ENCODE measurements around the gene TNFAIP8L3.
"Not testable (repeated sequence)": the region's sequence is repeated elsewhere in the genome, so short reads cannot be mapped to it uniquely, and the experiment has no call there.

TNFAIP8L3 gene

GRCh38 chr15:51046799-51047449, 47.8 kb downstream of the TNFAIP8L3 start:
- no peak overlapping the region for H3K4me3 ChIP-seq (ENCODE audit: low read length)
- H3K4me1 ChIP-seq (ENCODE audit: insufficient read depth, low read length) = peaks cover 5% of the 10 kb centered on the region; the same call in 1 of the 2 replicates
- H3K9ac ChIP-seq (ENCODE audit: low read depth, low read length) = no peak overlapping the region; the same call in 1 of the 2 replicates
- H3K9me3 ChIP-seq (ENCODE audit: insufficient read depth, low read depth, low read length) = no peaks in the 10 kb centered on the region
- no peak overlapping the region for H3K27ac ChIP-seq (ENCODE audit: low read length)
- no peaks in the 10 kb centered on the region for H3K27me3 ChIP-seq (ENCODE audit: insufficient read depth, low read length)
- H3K36me3 ChIP-seq (ENCODE audit: insufficient read depth, low read depth, low read length) = no peaks in the 10 kb centered on the region

- Histone ChIP-seq H3K4me3 (ENCODE audit: low read length) (no peak overlapping the region), H3K27ac (ENCODE audit: low read length) (no peak overlapping the region), H3K27me3 (ENCODE audit: insufficient read depth, low read length) (no peaks in the 10 kb centered on the region), H3K4me1 (ENCODE audit: insufficient read depth, low read length) (peaks cover 5% of the 10 kb centered on the region; the same call in 1 of the 2 replicates), H3K9me3 (ENCODE audit: insufficient read depth, low read depth, low read length) (no peaks in the 10 kb centered on the region), H3K36me3 (ENCODE audit: insufficient read depth, low read depth, low read length) (no peaks in the 10 kb centered on the region), H3K9ac (ENCODE audit: low read depth, low read length) (no peak overlapping the region)
Observed at GRCh38 chr15:51046016-51046415, 48.7 kb downstream of the TNFAIP8L3 start.

DNA sequence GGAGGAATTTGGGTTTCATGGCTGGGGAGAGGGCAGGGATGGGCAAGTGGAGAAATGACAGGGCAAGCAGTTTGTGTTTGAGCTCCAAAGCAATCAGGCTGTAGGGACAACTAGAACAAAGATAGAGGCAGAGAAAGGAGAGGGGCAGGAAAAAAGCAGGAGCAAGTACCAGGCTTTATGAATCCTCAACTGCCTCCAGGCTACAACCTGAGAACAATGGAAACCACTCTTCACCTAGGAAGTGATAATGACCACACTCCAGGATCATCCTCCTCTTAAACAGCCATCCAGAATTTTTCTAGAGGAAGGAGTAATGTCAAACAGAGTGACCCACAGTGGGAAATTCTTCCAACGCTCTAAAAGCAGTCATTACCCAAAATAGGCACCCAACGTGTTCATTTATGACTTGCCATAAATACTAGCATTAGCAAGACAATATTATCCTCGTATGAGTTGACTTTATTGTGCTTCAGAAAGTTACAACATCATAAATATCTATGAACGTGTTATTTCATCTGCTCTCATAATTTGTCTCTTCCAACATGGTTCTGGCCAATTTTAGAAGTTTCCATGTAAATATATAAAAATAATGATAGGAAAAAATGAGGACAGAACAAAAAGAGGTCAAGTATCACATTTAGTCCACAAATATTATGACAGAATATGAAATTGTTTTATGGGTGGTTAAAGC, 50.5 kb downstream of the TNFAIP8L3 start:
- no peaks in the 10 kb centered on the region for H3K9me3 ChIP-seq (ENCODE audit: insufficient read depth, low read depth, low read length)
- H3K36me3 ChIP-seq (ENCODE audit: insufficient read depth, low read depth, low read length) = no peaks in the 10 kb centered on the region
- no peaks in the 10 kb centered on the region for H3K27me3 ChIP-seq (ENCODE audit: insufficient read depth, low read length)
- no peak overlapping the region for H3K9ac ChIP-seq (ENCODE audit: low read depth, low read length)
- H3K4me1 ChIP-seq (ENCODE audit: insufficient read depth, low read length) = peaks cover 5% of the 10 kb centered on the region; the same call in 1 of the 2 replicates
- no peak overlapping the region for H3K27ac ChIP-seq (ENCODE audit: low read length)
- H3K4me3 ChIP-seq (ENCODE audit: low read length) = no peak overlapping the region; the same call in 1 of the 2 replicates

GRCh38 chr15:51038974-51039319, 55.8 kb downstream of the TNFAIP8L3 start:
- H3K27ac ChIP-seq (ENCODE audit: low read length) = no peak overlapping the region
- H3K4me3 ChIP-seq (ENCODE audit: low read length) = no peak overlapping the region
- H3K36me3 ChIP-seq (ENCODE audit: insufficient read depth, low read depth, low read length) = no peaks in the 10 kb centered on the region
- H3K9me3 ChIP-seq (ENCODE audit: insufficient read depth, low read depth, low read length) = no peaks in the 10 kb centered on the region
- H3K9ac ChIP-seq (ENCODE audit: low read depth, low read length) = no peak overlapping the region
- no peaks in the 10 kb centered on the region for H3K27me3 ChIP-seq (ENCODE audit: insufficient read depth, low read length)
- peaks cover 3% of the 10 kb centered on the region; the same call in 1 of the 2 replicates for H3K4me1 ChIP-seq (ENCODE audit: insufficient read depth, low read length)

- no peak overlapping the region for H3K9ac ChIP-seq (ENCODE audit: low read depth, low read length)
- H3K4me1 ChIP-seq (ENCODE audit: insufficient read depth, low read length) = peaks cover 3% of the 10 kb centered on the region; the same call in 1 of the 2 replicates
- H3K36me3 ChIP-seq (ENCODE audit: insufficient read depth, low read depth, low read length) = no peaks in the 10 kb centered on the region
- no peaks in the 10 kb centered on the region for H3K27me3 ChIP-seq (ENCODE audit: insufficient read depth, low read length)
- H3K9me3 ChIP-seq (ENCODE audit: insufficient read depth, low read depth, low read length) = no peaks in the 10 kb centered on the region
- no peak overlapping the region for H3K27ac ChIP-seq (ENCODE audit: low read length)
- H3K4me3 ChIP-seq (ENCODE audit: low read length) = peak overlapping the region; percentile 50; the same call in 1 of the 2 replicates
Observed at GRCh38 chr15:51038162-51038973, 56.3 kb downstream of the TNFAIP8L3 start.

DNA sequence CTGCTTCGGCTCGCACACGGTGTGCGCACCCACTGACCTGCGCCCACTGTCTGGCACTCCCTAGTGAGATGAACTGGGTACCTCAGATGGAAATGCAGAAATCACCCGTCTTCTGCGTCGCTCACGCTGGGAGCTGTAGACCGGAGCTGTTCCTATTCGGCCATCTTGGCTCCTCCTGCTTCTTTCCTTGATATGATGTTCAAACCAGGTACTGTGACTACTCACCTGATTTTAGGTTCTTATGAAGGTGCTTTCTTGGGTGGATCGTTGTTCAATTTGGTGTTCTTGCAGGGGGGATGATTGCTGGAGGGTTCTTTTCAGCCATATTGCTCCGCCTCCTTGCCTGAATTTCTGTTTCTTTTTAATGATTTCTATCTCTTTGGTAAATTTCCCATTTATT, 57.2 kb downstream of the TNFAIP8L3 start:
- H3K36me3 ChIP-seq (ENCODE audit: insufficient read depth, low read depth, low read length); H3K27ac ChIP-seq (ENCODE audit: low read length); H3K9me3 ChIP-seq (ENCODE audit: insufficient read depth, low read depth, low read length); H3K9ac ChIP-seq (ENCODE audit: low read depth, low read length); H3K27me3 ChIP-seq (ENCODE audit: insufficient read depth, low read length); H3K4me1 ChIP-seq (ENCODE audit: insufficient read depth, low read length): not testable (repeated sequence)
- peak overlapping the region; percentile 50 for H3K4me3 ChIP-seq (ENCODE audit: low read length)

DNA sequence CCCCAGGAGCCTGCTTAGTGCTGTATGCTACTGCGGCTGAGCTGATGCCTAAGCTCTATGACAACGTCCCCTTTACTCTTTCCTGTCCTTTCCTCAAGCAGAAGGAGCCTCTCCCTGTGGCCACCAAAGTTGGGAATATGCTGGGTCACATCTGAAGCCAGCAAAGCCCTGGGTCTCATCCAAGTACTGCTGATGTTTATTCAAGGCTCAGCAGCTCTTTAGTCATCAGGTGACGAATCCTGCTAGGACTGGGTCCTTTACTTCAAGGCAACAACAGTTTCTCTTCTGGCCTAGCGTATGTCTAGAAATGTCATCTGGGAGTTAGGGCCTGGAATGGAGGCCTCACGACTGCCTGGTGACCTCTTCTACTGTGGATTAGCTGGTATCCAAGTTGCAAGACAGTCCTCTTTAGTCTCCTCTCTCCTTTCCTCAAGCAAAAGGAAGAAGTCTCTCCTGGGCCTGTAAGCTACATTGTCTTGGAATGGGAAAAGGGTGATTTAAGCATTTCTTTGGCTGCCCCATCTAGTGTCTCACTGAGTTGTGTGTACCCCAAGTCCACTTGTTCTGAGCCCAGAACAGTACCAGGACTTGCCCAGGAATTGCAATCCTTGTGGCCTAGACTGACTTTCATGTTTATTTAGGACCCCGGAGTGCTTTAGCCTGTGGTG, 63.9 kb downstream of the TNFAIP8L3 start:
- peaks cover 8% of the 10 kb centered on the region for H3K9me3 ChIP-seq (ENCODE audit: insufficient read depth, low read depth, low read length)
- H3K36me3 ChIP-seq (ENCODE audit: insufficient read depth, low read depth, low read length) = no peaks in the 10 kb centered on the region
- H3K27me3 ChIP-seq (ENCODE audit: insufficient read depth, low read length) = no peaks in the 10 kb centered on the region
- H3K27ac ChIP-seq (ENCODE audit: low read length) = no peak overlapping the region
- no peak overlapping the region for H3K9ac ChIP-seq (ENCODE audit: low read depth, low read length)
- no peak overlapping the region for H3K4me3 ChIP-seq (ENCODE audit: low read length)
- no peaks in the 10 kb centered on the region for H3K4me1 ChIP-seq (ENCODE audit: insufficient read depth, low read length)

DNA sequence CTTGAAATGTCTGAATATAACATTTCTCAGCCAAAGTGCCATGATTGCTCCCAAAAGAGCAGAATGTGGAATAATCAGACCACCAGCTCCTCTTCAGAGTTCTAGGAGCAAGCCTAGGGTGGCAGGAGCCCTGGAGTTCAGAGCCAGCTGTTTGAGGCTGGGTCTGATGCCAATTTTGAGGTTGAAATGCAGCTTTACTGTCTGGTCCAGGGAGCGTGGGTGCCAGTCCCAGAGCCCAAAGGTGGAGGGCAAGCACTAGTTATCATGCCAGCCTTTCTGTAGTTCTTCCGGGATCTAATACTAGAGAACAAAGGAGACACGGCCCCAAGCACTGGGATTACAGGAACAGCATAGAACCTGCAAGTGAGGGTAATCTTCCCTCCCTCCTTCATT, 69.3 kb downstream of the TNFAIP8L3 start:
- Histone ChIP-seq H3K27ac (ENCODE audit: low read length) (no peak overlapping the region), H3K9me3 (ENCODE audit: insufficient read depth, low read depth, low read length) (no peaks in the 10 kb centered on the region; the same call in 1 of the 2 replicates), H3K9ac (ENCODE audit: low read depth, low read length) (no peak overlapping the region), H3K4me1 (ENCODE audit: insufficient read depth, low read length) (no peaks in the 10 kb centered on the region), H3K27me3 (ENCODE audit: insufficient read depth, low read length) (no peaks in the 10 kb centered on the region), H3K4me3 (ENCODE audit: low read length) (no peak overlapping the region), H3K36me3 (ENCODE audit: insufficient read depth, low read depth, low read length) (no peaks in the 10 kb centered on the region)

GRCh38 chr15:51024735-51025453, 69.8 kb downstream of the TNFAIP8L3 start:
- Histone ChIP-seq H3K36me3 (ENCODE audit: insufficient read depth, low read depth, low read length) (no peaks in the 10 kb centered on the region), H3K27me3 (ENCODE audit: insufficient read depth, low read length) (no peaks in the 10 kb centered on the region), H3K4me3 (ENCODE audit: low read length) (no peak overlapping the region), H3K27ac (ENCODE audit: low read length) (no peak overlapping the region), H3K4me1 (ENCODE audit: insufficient read depth, low read length) (no peaks in the 10 kb centered on the region), H3K9ac (ENCODE audit: low read depth, low read length) (no peak overlapping the region), H3K9me3 (ENCODE audit: insufficient read depth, low read depth, low read length) (peaks cover under 1% of the 10 kb centered on the region; the same call in 1 of the 2 replicates)

DNA sequence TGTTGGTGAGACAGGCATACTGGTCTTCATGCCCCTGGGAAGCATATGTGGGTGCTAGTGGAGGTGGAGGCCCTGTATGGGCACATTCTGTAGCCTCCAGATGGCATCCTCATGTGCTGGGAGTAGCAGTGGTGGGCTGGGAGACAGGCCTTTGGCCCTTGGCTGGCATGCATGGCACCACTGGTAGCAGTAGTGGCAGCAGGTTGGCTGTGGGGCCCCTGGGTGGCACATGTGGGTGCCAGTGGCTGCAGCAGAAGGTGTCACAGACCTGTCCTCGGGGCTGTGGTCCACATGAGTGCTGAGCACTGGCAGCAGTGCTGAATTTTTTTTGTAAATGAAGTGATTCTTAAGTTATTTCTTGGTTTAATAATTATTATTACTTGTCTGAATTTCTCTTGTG, 71.2 kb downstream of the TNFAIP8L3 start:
- no peaks in the 10 kb centered on the region for H3K27me3 ChIP-seq (ENCODE audit: insufficient read depth, low read length)
- H3K4me3 ChIP-seq (ENCODE audit: low read length) = no peak overlapping the region
- H3K4me1 ChIP-seq (ENCODE audit: insufficient read depth, low read length) = no peaks in the 10 kb centered on the region
- no peak overlapping the region for H3K27ac ChIP-seq (ENCODE audit: low read length)
- no peaks in the 10 kb centered on the region for H3K36me3 ChIP-seq (ENCODE audit: insufficient read depth, low read depth, low read length)
- H3K9me3 ChIP-seq (ENCODE audit: insufficient read depth, low read depth, low read length) = peaks cover 4% of the 10 kb centered on the region; the same call in 1 of the 2 replicates
- H3K9ac ChIP-seq (ENCODE audit: low read depth, low read length) = no peak overlapping the region

GRCh38 chr15:51022206-51022605, 72.5 kb downstream of the TNFAIP8L3 start:
- Histone ChIP-seq H3K9me3 (ENCODE audit: insufficient read depth, low read depth, low read length) (peaks cover 4% of the 10 kb centered on the region; the same call in 1 of the 2 replicates), H3K27me3 (ENCODE audit: insufficient read depth, low read length) (no peaks in the 10 kb centered on the region), H3K9ac (ENCODE audit: low read depth, low read length) (no peak overlapping the region), H3K36me3 (ENCODE audit: insufficient read depth, low read depth, low read length) (no peaks in the 10 kb centered on the region), H3K27ac (ENCODE audit: low read length) (no peak overlapping the region), H3K4me1 (ENCODE audit: insufficient read depth, low read length) (no peaks in the 10 kb centered on the region), H3K4me3 (ENCODE audit: low read length) (no peak overlapping the region)
